Activated CD4-positive, alpha-beta T cell treated with anti-CD3 and anti-CD28 coated beads for 1 hour (primary cell): ENCODE data around the gene GRIP2.

Experiments used
- DNase-seq: peaks from one replicate; pipeline ENCODE4 v3.0.0-alpha.2; 2020

Gene GRIP2

DNA sequence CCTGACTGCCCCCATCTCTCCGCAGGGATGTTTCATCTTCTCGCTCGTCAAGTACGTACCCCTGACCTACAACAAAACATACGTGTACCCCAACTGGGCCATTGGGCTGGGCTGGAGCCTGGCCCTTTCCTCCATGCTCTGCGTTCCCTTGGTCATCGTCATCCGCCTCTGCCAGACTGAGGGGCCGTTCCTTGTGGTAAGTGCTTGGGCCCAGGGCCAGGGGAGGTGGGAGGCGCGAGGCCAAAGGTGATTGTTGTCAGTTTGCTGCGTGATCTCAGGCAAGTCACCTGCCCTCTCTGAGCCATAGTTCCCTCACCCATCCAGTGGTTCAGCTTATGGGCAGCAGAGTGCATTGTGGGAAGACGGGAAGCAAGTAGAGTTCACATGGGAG is 58.5 kb downstream of the GRIP2 start:
- no peak for DNase-seq

- no peak for DNase-seq
Observed at GRCh38 chr3:14481018-14481645, 59.0 kb downstream of the GRIP2 start.

DNA sequence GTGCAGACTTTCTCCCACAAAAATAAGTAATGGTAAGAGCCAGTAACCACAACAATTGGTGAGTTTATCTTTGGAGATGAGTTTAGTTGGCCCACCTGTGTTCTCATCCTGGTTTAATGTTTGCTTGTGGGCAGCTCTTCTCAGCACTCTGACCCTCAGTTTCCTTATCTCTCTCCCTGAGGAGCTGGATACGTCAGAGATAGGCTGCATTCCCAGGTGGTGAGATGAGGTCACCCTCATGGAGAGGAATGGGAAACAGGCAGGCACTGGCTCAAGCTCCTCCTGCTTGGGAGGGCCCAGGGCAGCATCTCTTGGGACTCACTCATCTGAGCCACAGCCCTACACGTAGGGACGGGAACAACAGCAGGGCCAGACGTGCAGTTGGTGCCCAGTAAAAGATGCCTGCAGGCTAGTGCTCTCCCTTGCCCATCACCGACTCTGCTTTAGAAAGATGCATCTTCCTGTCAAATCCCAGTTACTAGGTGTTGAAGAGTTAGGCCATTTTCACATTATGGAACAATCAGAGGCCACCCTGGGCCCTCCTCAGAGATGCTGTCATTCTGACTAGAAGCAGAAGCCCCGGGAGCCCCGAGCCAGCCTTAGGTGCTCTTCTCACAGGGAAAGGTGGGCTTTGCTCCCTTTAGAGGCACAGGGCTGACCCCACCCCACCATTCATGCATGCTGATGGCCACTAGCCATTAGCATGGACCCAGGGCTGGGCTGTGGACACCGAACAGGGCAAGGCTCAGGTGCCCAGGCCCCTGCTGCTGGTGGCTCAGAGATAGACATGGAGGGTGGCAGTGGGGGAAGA is 59.7 kb downstream of the GRIP2 start:
- no peak for DNase-seq

DNA sequence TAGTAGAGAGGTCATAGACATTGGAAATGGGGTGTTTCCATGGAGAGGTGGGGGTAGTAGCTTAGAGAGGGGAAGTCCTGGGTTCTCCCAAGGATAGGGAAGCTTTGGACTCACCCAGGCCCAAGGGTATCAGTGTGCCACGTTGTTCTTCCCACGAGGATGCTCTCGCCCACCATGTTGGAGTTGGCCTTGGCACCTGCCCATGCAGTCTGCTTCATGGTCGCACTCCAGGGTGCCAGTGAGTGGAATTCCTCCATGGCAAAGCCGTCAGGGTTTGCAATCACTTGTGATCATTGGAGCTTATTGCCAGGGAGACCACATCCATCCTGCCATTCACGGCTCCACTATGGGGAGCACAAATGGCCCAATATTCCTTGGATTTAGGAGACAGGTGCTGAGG is 60.6 kb downstream of the GRIP2 start:
- DNase-seq, result no peak

DNA sequence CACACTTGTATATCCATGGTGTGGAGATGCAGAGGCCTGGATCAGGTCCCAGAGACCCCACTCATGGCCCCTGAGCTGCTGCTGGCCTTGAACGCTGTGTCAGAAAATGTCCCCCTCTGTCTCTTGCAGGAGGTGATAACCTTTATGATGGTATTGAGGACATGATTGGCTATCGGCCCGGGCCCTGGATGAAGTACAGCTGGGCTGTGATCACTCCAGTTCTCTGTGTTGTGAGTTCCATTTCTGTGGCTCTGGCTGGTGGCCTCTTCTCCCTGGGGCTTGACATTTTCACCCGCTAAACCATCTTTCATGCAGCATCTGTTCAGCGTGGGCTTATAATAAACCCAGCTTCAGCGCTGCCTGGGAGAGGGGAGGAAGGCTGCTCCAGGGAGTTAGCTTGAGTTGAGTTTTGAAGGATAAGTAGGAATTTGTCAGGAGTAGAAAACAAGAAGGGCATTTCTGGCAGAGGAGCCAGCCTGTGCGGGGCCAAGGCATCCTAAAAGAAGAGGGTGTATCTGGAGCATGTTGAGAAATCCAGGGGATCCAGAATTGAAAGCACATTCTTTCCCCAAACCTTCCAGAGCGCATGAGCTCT is 61.1 kb downstream of the GRIP2 start:
- DNase-seq, result no peak

- no peak for DNase-seq
Observed at GRCh38 chr3:14477311-14477935, 62.7 kb downstream of the GRIP2 start.

DNA sequence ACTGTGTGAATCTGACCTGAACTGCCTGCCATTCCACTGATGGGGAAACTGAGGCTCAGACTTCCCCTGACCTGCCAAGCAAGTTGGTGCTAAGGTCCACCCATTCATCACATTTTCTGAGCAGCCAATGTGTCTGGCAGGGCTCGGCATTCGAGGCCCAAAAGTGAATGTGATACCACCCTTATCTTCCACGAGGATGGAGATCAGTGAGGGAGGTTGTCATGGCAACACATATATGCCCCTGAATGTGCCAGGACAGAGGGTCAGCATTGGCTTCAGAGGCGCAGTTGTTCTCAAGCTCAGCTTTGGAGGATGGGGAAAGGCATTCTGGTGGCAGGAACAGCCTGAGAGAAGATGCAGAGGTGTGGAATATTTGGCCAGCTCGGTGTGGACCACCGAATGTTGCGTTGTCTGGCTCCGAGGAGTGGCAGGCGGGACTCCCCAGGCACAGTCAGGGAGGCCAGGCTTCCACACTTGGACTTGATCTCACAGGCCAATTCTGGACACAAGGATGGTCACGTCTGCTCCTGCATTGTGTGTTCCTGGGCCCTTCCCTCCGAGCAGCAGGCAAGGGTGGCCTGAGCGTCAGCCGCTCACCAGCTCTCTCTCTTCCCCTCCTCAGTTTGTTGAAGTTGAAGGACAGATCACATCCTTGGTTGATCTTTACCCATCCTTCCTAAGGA is 63.4 kb downstream of the GRIP2 start:
- no peak for DNase-seq

DNA sequence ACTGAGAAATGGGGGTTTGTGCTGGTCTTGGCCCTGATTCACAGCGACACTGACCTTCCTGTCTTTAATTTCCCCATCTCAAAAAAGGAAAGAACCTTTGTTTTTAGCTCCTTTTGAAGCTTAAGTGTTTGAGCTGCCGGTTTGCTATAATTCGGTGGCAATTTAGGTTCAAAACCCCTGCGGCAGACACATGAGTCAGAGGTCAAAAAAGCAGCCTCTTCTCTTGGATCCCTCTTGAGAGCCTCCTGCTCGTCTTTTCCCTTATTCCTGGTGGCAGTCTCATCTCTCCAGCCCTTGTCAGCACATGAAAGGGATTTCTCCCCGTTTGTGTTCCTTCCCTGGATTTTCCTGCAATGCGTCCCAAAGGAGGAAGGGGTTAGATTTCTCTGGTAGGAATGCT is 64.5 kb downstream of the GRIP2 start:
- no peak for DNase-seq

GRCh38 chr3:14474363-14475081 is 65.6 kb downstream of the GRIP2 start:
- DNase-seq, result no peak

GRCh38 chr3:14473411-14473891 is 66.7 kb downstream of the GRIP2 start:
- DNase-seq, result no peak

GRCh38 chr3:14472471-14473351 is 67.4 kb downstream of the GRIP2 start:
- no peak for DNase-seq

GRCh38 chr3:14471690-14472089 is 68.5 kb downstream of the GRIP2 start:
- no peak for DNase-seq

DNA sequence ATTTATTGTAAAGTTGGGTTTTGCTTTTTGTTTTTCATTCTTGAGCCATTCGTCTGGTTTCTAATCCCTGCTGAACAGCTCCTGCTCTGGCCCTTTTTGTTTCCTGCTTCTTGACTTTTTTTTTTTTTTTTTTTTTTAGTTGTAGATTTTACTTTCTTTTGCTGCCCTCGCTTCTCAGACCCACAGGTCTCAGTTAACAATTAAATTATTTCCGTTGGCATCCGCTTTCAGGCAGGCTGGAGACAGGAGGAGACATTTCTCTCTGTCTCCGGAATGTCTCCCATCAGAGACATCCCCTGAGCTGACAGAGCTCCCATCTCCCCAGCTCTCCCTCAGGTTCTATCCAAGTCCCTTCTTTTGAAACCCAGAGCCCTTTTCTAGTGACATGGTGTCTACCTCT is 69.1 kb downstream of the GRIP2 start:
- no peak for DNase-seq

GRCh38 chr3:14470461-14470860 is 69.7 kb downstream of the GRIP2 start:
- DNase-seq, result no peak

DNA sequence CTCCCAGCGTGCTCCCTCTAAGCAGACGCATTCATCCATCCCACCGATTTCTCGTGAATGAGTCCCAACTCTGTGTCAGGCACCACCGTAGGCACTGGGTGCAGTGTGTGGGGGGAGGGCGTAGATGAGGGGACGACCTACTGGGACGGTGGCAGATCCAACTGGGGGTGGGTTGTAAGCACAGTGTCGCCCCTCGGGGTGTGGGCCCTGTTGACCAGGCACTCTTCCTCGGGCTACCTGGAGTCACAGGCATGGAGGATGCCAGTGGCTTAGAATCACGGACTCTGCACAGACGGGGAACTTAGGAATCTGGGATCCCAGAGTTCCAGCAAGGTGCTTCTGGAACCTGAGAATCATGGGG is 71.5 kb downstream of the GRIP2 start:
- DNase-seq, result no peak

DNA sequence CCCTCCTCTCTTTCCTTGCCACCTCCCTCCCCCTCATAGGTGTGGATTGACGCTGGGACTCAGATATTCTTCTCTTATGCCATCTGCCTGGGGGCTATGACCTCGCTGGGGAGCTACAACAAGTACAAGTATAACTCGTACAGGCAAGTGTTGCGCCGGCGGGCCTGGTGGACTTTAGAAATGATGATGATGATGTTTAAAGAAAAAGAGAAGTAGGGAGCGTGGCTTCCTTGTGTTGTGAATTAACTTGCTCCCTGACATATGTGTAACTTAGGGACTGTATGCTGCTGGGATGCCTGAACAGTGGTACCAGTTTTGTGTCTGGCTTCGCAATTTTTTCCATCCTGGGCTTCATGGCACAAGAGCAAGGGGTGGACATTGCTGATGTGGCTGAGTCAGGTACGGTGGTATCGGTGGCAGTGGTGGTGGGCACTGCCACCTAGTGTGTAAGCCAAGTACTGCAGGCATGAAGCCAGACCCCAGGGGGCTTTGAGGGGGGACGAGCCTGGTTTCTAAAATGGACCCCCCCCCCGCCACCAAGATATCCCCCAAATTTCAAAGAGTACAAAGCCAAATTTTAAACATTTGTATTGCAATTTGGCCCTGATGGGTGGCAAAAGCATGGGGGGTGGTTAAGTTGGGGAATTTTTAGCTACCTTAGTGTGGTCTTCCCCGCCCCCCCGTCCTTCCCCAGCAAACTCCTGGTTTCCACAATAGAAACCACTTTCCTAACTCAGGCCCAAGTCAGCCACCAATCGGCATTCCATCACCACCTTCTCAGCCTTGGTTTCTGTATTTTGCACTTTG is 72.1 kb downstream of the GRIP2 start:
- DNase-seq, result peak; percentile 26

DNA sequence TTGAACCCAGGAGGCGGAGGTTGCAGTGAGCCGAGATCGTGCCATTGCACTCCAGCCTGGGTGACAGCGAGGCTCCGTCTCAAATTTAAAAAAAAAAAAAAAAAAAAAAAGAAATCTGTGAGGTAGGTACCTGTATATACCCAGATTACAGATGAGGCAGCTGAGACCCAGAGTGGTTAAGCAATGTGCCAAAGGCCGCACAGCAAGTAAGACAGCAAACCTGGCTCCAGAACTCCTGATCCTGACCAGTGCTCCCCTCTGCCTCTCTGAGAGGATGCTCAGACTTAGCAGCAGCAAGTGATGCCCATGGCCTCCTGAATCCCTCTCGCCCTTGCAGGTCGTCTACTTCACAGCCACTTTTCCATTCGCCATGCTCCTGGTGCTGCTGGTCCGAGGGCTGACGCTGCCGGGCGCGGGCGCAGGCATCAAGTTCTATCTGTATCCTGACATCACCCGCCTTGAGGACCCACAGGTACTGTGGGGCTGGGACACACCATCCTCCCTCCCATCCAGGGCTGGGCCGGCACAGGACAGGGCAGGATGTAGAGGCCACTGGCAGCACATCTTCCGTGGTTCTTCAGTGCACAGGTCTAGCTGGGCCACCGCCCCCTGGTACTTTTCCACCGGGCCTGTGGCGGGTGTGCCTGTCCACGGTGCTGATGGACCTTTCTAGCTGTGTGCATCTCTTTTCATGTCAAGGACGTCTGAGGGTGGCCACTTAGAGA is 73.8 kb downstream of the GRIP2 start:
- no peak for DNase-seq

DNA sequence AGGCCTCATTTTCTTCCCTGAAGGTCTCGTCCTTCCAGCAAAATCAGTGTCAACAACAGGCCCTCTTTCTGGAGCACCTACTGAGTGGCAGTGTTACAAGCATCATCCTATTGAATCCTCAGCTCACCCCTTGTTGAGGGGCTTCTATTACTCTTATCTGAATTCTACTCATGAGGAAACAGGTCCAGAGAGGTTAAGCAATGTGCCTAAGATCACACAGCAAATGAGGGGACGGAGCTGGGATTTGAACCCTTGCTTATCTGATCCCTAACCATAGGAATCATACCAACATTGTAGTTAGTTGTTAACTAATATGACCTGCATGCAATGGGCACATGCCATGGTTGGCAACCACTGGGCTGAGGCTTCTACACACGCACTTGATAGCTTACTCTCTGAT is 74.7 kb downstream of the GRIP2 start:
- DNase-seq, result no peak

DNA sequence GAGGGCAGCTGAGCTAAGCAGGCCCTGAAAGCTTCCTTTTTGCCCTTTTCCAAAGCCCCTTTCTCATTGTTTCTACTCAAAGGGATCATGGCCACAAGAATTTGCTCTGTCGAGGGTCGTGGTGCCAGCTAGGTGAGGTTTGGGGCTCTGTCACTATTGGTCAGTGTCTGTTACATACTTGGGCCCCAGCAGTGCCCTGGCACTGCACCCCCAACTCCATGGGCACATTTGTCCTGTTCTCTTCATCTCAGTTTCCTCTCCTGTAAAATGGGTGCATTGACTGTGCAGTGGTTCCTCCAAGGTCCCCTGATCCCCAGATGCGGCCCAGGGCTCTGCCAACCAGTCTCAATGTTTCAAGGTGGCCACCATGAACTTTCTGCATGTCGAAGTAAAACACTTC is 75.6 kb downstream of the GRIP2 start:
- no peak for DNase-seq

DNA sequence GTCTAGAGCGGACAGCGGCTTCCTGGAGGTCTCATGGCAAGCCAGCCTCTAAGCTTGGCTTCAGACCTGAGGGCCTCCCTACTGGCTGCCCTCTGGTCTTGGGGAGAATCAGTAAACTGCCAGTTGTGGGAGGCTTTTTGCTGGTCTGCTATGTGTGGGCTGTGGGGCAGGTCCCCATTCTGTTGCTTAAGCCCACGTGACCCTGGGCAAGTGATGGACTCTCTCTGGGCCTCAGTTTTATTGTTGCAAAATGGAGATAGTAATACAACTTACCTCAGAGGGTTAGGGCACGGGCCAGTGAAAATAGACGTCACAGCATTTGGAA is 76.0 kb downstream of the GRIP2 start:
- DNase-seq, result no peak
